ENCODE measurements around the gene BCL2L1. TPM values are rescaled to one million over a fixed set of nuclear protein-coding genes. Genes with fewer than 3 reads are reported as not detected.

Gene BCL2L1
- total RNA-seq, 1 donor from 2014 or later, result 126 TPM

DNA sequence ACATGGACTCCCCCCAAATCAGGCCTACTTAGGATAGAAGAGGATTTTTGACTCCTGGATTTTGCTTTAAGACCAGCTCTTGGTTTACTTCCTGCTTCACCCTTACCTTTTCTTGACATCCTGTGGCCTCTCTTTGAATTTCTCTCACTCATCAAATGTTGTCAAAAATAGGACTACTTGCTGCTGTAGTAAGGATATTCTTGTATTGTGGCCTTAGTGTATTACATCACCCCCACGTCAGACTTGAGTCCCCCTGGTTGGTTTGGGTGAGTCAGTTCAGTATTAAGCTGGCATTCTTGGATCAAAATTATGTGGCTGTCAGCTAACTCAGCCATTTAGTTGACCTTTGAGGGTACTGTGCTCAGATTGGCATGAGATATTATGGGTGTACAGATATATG lies 17.5 kb upstream of the BCL2L1 start:
- H3K9me3 ChIP-seq, result no peaks in the 10 kb centered on the region
- ATAC-seq (no peak), DNase-seq (no peak)
- H3K36me3 ChIP-seq, result no peaks in the 10 kb centered on the region
- TF ChIP-seq, protein P1, sequence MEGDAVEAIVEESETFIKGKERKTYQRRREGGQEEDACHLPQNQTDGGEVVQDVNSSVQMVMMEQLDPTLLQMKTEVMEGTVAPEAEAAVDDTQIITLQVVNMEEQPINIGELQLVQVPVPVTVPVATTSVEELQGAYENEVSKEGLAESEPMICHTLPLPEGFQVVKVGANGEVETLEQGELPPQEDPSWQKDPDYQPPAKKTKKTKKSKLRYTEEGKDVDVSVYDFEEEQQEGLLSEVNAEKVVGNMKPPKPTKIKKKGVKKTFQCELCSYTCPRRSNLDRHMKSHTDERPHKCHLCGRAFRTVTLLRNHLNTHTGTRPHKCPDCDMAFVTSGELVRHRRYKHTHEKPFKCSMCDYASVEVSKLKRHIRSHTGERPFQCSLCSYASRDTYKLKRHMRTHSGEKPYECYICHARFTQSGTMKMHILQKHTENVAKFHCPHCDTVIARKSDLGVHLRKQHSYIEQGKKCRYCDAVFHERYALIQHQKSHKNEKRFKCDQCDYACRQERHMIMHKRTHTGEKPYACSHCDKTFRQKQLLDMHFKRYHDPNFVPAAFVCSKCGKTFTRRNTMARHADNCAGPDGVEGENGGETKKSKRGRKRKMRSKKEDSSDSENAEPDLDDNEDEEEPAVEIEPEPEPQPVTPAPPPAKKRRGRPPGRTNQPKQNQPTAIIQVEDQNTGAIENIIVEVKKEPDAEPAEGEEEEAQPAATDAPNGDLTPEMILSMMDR (IDR thresholded peaks at IDR 0.05), result no peak
- H3K27ac ChIP-seq, result no peak overlapping the region
- no peaks in the 10 kb centered on the region for H3K27me3 ChIP-seq (ENCODE audit: low read depth)
- intact Hi-C loops (cut with DNase I), result no loop called here
- H3K4me3 ChIP-seq, result no peak overlapping the region
- no peaks in the 10 kb centered on the region for H3K4me1 ChIP-seq

DNA sequence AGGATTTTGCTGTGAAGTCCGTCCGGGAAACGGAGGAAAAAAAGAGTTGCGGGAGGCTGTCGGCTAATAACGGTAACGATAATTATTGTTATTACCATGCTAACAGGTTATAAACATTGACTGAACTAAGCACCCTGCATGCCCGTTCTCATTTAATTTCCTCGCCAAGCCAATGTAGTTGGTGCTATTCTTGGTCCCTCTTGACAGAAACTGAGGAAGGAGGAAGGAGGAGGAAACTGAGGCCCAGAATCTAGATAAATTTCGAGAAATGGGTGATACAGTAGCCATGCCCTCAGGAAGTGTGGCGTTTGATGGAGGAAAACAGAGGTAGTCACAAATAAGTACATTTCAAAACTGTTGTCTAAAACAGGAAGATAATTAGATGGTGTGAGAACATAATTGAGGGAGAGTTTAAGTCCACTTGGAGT lies 16.9 kb upstream of the BCL2L1 start:
- TF ChIP-seq, protein P1 (IDR thresholded peaks at IDR 0.05), result no peak
- Histone ChIP-seq H3K9me3 (no peaks in the 10 kb centered on the region), H3K27ac (no peak overlapping the region), H3K4me3 (peak overlapping the region; percentile 84), H3K27me3 (ENCODE audit: low read depth) (no peaks in the 10 kb centered on the region), H3K36me3 (no peaks in the 10 kb centered on the region), H3K4me1 (no peaks in the 10 kb centered on the region)
- no peak for DNase-seq
- intact Hi-C loops (cut with DNase I), result no loop called here
- ATAC-seq, result no peak

DNA sequence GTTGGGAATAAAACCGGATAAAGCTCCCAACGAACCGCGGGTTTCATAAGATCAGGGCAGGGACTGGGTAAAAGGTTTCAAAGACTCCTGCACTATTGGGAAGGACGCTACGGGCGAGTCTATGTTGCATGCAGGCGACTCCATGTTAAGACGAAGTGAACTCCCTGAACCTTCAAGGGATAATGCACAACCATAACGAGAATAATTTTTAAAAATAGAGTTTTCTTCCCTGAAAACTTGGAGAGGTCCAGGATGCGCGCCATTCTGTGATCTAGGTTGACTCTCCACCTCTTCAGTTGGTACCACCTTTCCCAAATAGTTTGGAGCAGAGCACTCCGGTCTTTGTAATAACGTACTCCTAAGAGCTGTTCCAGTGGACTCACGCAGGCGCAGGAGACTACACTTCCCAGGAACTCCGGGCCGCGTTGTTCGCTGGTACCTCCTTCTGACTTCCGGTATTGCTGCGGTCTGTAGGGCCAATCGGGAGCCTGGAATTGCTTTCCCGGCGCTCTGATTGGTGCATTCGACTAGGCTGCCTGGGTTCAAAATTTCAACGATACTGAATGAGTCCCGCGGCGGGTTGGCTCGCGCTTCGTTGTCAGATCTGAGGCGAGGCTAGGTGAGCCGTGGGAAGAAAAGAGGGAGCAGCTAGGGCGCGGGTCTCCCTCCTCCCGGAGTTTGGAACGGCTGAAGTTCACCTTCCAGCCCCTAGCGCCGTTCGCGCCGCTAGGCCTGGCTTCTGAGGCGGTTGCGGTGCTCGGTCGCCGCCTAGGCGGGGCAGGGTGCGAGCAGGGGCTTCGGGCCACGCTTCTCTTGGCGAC lies 16.3 kb upstream of the BCL2L1 start, which contains the start of gene TPX2:
Gene TPX2 (plus strand): TSS at position 562 of the 821 bp plus-strand sequence. CDS start 18,187 bp downstream, outside the sequence.
- H3K27ac ChIP-seq, result peak within 1 kb of the TSS; percentile 66
- intact Hi-C loops (cut with DNase I), result no loop called here
- H3K4me3 ChIP-seq, result peak within 1 kb of the TSS; percentile 84
- H3K36me3 ChIP-seq, result no peaks in the 10 kb centered on the region
- H3K9me3 ChIP-seq, result no peaks in the 10 kb centered on the region
- TF ChIP-seq, protein P1 (IDR thresholded peaks at IDR 0.05), result peak; percentile 31
- peak; percentile 95 for DNase-seq
- H3K27me3 ChIP-seq (ENCODE audit: low read depth), result no peaks in the 10 kb centered on the region
- H3K4me1 ChIP-seq, result no peaks in the 10 kb centered on the region
- peak; percentile 99 to 100 for ATAC-seq

DNA sequence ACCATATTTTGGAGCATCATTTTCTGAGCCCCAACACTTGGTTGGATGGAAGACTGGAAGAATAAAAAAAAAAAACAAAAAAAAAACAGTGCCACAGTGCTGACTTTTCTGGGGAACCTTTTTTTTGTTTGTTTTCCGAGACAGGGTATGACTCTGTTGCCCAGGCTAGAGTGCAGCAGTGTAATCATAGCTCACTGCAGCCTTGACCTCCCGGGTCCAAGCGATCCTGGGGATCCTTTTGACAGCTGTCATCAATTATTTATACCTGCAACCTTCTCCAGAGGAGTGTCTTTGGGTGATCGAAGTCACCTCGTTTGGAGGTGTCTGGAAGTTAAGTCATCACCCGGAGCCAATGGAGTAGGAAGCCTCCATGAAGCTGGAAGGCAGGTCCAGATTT lies 8.7 kb upstream of the BCL2L1 start:
- no peaks in the 10 kb centered on the region for H3K27me3 ChIP-seq (ENCODE audit: low read depth)
- no peak overlapping the region for H3K27ac ChIP-seq
- DNase-seq (no peak), ATAC-seq (no peak)
- H3K9me3 ChIP-seq, result no peaks in the 10 kb centered on the region
- intact Hi-C loops (cut with DNase I), result no loop called here
- H3K4me3 ChIP-seq, result no peak overlapping the region
- TF ChIP-seq, protein P1 (IDR thresholded peaks at IDR 0.05), result no peak
- no peaks in the 10 kb centered on the region for H3K36me3 ChIP-seq
- no peaks in the 10 kb centered on the region for H3K4me1 ChIP-seq

GRCh38 chr20:31723319-31724078 lies 831 bp upstream of the BCL2L1 start:
- DNase-seq, result peak; percentile 98
- intact Hi-C loops (cut with DNase I), result no loop called here
- Histone ChIP-seq H3K4me1 (peaks cover 23% of the 10 kb centered on the region), H3K27ac (peak overlapping the region; percentile 100), H3K27me3 (ENCODE audit: low read depth) (no peaks in the 10 kb centered on the region), H3K36me3 (peaks cover 11% of the 10 kb centered on the region), H3K4me3 (peak overlapping the region; percentile 98), H3K9me3 (no peaks in the 10 kb centered on the region)
- TF ChIP-seq, protein P1 (IDR thresholded peaks at IDR 0.05), result peak; percentile 90
- ATAC-seq, result peak; percentile 96 to 97
